HL-60 (cell line): Measurements from ENCODE around the gene TMEM129.

ENCODE experiments used
- DNase-seq, 2 experiments: peaks; one replicate each; pipeline ENCODE4 v3.0.0-alpha.2; 2010 to 2020; ENCODE audit warnings: low read depth in 1 of 2, low spot score in 1 of 2
- H3K27ac ChIP-seq: fragments of 250-450 bp; sonication (Bioruptor Pico); replicated peaks from 2 replicates; pipeline ENCODE4 v1.5.1; 2020; ENCODE audit warnings: mild to moderate bottlenecking, moderate library complexity
- H3K27me3 ChIP-seq: fragments of 250-450 bp; sonication (Bioruptor Pico); 2 replicates; pipeline ENCODE4 v1.5.1; 2021; ENCODE audit warnings: mild to moderate bottlenecking, moderate library complexity; ENCODE audit not compliant: insufficient read depth, poor library complexity, severe bottlenecking
- H3K4me3 ChIP-seq: replicated peaks from 2 replicates; pipeline ENCODE4 v1.5.1; 2011; ENCODE audit warnings: mild to moderate bottlenecking, control low read depth, low read length; ENCODE audit not compliant: insufficient read depth
- CTCF ChIP-seq: IDR thresholded peaks from one replicate; pipeline ENCODE4 v1.5.1; 2011; ENCODE audit warnings: low read length, control low read depth, inconsistent platforms; ENCODE audit not compliant: insufficient read depth
- GABPA ChIP-seq: IDR thresholded peaks from 2 replicates; pipeline ENCODE4 v1.6.1; 2012; ENCODE audit warnings: low read depth
- POLR2AphosphoS5 ChIP-seq: IDR thresholded peaks from 2 replicates; pipeline ENCODE4 v1.6.1; 2012; ENCODE audit warnings: low read depth
- REST ChIP-seq: IDR thresholded peaks from 2 replicates; pipeline ENCODE4 v1.6.1; 2012; ENCODE audit warnings: low read depth; ENCODE audit not compliant: insufficient replicate concordance
- SPI1 ChIP-seq: IDR thresholded peaks from 2 replicates; pipeline ENCODE4 v1.6.1; 2012; ENCODE audit warnings: low read depth, mild to moderate bottlenecking, borderline replicate concordance

The TMEM129 gene

GRCh38 chr4:1750381-1751154 is 29.4 kb upstream of the TMEM129 start:
- no peak for TF ChIP-seq GABPA
- TF ChIP-seq SPI1 = no peak
- no peak for TF ChIP-seq REST
- TF ChIP-seq CTCF = no peak
- TF ChIP-seq POLR2AphosphoS5 = no peak
- Histone ChIP-seq H3K4me3 (no peak overlapping the region), H3K27ac (no peak overlapping the region), H3K27me3 (no peaks in the 10 kb centered on the region)
- no peak for DNase-seq

- Histone ChIP-seq H3K27ac (no peak overlapping the region), H3K4me3 (no peak overlapping the region), H3K27me3 (no peaks in the 10 kb centered on the region)
- TF ChIP-seq SPI1 = no peak
- no peak for TF ChIP-seq GABPA
- no peak for TF ChIP-seq POLR2AphosphoS5
- TF ChIP-seq CTCF = no peak
- no peak for TF ChIP-seq REST
- DNase-seq = no peak
Observed at GRCh38 chr4:1749826-1750225, 28.7 kb upstream of the TMEM129 start.

GRCh38 chr4:1749370-1749769 is 28.2 kb upstream of the TMEM129 start:
- Histone ChIP-seq H3K27ac (no peak overlapping the region), H3K27me3 (no peaks in the 10 kb centered on the region), H3K4me3 (no peak overlapping the region)
- DNase-seq = no peak
- no peak for TF ChIP-seq POLR2AphosphoS5
- TF ChIP-seq GABPA = no peak
- TF ChIP-seq REST = no peak
- TF ChIP-seq CTCF = no peak
- TF ChIP-seq SPI1 = no peak
